HL-60 (cell line): ENCODE measurements around the gene ATP2B3.

Experiments used
- DNase-seq, 2 experiments: peaks; one replicate each; pipeline ENCODE4 v3.0.0-alpha.2; 2010 to 2020; ENCODE audit warnings: low read depth in 1 of 2, low spot score in 1 of 2
- H3K27ac ChIP-seq: fragments of 250-450 bp; sonication (Bioruptor Pico); replicated peaks from 2 replicates; pipeline ENCODE4 v1.5.1; 2020; ENCODE audit warnings: mild to moderate bottlenecking, moderate library complexity
- H3K27me3 ChIP-seq: fragments of 250-450 bp; sonication (Bioruptor Pico); 2 replicates; pipeline ENCODE4 v1.5.1; 2021; ENCODE audit warnings: mild to moderate bottlenecking, moderate library complexity; ENCODE audit not compliant: insufficient read depth, poor library complexity, severe bottlenecking
- H3K4me3 ChIP-seq: replicated peaks from 2 replicates; pipeline ENCODE4 v1.5.1; 2011; ENCODE audit warnings: mild to moderate bottlenecking, control low read depth, low read length; ENCODE audit not compliant: insufficient read depth
- GABPA ChIP-seq: IDR thresholded peaks from 2 replicates; pipeline ENCODE4 v1.6.1; 2012; ENCODE audit warnings: low read depth
- POLR2AphosphoS5 ChIP-seq: IDR thresholded peaks from 2 replicates; pipeline ENCODE4 v1.6.1; 2012; ENCODE audit warnings: low read depth
- SPI1 ChIP-seq: IDR thresholded peaks from 2 replicates; pipeline ENCODE4 v1.6.1; 2012; ENCODE audit warnings: low read depth, mild to moderate bottlenecking, borderline replicate concordance
- TF ChIP-seq, protein P1 (sequence below): IDR thresholded peaks from 2 replicates; pipeline ENCODE4 v1.6.1; 2012; ENCODE audit warnings: low read depth; ENCODE audit not compliant: insufficient replicate concordance
- TF ChIP-seq, protein P2 (sequence below): IDR thresholded peaks from one replicate; pipeline ENCODE4 v1.5.1; 2011; ENCODE audit warnings: low read length, control low read depth, inconsistent platforms; ENCODE audit not compliant: insufficient read depth

The ATP2B3 gene

DNA sequence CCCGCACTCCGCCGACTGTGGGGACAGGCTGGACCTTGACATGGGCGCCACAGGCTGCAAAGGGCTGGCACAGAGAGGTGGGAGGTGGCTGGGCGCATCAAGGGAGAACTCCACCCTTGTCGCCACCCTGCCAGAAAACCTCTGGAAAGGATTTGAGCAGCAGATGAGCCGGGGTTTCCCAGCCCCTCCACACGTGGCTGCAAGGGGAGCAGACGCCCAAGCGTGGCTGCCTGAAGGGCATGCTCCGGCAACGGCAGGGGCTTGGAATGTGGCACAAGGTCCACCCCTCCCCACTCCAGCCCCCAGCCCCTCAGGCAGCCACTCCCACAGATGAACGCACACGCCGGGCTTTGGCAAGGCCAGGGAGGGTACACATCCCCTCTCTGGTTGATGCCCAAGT, 18.1 kb upstream of the ATP2B3 start:
- TF ChIP-seq, protein P1, sequence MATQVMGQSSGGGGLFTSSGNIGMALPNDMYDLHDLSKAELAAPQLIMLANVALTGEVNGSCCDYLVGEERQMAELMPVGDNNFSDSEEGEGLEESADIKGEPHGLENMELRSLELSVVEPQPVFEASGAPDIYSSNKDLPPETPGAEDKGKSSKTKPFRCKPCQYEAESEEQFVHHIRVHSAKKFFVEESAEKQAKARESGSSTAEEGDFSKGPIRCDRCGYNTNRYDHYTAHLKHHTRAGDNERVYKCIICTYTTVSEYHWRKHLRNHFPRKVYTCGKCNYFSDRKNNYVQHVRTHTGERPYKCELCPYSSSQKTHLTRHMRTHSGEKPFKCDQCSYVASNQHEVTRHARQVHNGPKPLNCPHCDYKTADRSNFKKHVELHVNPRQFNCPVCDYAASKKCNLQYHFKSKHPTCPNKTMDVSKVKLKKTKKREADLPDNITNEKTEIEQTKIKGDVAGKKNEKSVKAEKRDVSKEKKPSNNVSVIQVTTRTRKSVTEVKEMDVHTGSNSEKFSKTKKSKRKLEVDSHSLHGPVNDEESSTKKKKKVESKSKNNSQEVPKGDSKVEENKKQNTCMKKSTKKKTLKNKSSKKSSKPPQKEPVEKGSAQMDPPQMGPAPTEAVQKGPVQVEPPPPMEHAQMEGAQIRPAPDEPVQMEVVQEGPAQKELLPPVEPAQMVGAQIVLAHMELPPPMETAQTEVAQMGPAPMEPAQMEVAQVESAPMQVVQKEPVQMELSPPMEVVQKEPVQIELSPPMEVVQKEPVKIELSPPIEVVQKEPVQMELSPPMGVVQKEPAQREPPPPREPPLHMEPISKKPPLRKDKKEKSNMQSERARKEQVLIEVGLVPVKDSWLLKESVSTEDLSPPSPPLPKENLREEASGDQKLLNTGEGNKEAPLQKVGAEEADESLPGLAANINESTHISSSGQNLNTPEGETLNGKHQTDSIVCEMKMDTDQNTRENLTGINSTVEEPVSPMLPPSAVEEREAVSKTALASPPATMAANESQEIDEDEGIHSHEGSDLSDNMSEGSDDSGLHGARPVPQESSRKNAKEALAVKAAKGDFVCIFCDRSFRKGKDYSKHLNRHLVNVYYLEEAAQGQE = no peak
- TF ChIP-seq, protein P2, sequence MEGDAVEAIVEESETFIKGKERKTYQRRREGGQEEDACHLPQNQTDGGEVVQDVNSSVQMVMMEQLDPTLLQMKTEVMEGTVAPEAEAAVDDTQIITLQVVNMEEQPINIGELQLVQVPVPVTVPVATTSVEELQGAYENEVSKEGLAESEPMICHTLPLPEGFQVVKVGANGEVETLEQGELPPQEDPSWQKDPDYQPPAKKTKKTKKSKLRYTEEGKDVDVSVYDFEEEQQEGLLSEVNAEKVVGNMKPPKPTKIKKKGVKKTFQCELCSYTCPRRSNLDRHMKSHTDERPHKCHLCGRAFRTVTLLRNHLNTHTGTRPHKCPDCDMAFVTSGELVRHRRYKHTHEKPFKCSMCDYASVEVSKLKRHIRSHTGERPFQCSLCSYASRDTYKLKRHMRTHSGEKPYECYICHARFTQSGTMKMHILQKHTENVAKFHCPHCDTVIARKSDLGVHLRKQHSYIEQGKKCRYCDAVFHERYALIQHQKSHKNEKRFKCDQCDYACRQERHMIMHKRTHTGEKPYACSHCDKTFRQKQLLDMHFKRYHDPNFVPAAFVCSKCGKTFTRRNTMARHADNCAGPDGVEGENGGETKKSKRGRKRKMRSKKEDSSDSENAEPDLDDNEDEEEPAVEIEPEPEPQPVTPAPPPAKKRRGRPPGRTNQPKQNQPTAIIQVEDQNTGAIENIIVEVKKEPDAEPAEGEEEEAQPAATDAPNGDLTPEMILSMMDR = no peak
- TF ChIP-seq SPI1 = no peak
- no peak for TF ChIP-seq POLR2AphosphoS5
- TF ChIP-seq GABPA = no peak
- Histone ChIP-seq H3K27me3 (no peaks in the 10 kb centered on the region), H3K4me3 (no peak overlapping the region), H3K27ac (no peak overlapping the region)
- no peak for DNase-seq

DNA sequence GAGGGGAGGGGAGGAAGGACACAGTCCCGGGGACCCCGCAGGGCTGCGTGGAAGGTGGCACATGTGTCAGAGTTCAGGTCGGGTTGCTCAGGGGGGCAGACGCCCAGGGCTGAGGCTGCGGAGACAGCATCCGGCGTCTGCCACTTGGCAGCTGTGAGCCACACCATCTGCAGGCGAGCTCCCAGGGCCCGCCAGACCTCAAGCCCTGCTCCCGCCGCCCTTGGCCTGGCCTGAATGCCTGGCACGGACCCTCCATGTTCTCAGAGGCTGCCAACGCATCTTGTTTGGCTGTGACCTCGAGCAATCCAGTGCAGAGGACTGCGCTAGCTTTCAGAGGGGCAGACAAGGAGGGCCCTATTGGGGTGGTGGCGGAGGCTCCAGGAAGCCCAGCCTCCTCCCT, 17.6 kb upstream of the ATP2B3 start:
- Histone ChIP-seq H3K27me3 (no peaks in the 10 kb centered on the region), H3K4me3 (no peak overlapping the region), H3K27ac (no peak overlapping the region)
- no peak for DNase-seq
- TF ChIP-seq, protein P2 = no peak
- TF ChIP-seq, protein P1 = no peak
- TF ChIP-seq POLR2AphosphoS5 (no peak), GABPA (no peak), SPI1 (no peak)

DNA sequence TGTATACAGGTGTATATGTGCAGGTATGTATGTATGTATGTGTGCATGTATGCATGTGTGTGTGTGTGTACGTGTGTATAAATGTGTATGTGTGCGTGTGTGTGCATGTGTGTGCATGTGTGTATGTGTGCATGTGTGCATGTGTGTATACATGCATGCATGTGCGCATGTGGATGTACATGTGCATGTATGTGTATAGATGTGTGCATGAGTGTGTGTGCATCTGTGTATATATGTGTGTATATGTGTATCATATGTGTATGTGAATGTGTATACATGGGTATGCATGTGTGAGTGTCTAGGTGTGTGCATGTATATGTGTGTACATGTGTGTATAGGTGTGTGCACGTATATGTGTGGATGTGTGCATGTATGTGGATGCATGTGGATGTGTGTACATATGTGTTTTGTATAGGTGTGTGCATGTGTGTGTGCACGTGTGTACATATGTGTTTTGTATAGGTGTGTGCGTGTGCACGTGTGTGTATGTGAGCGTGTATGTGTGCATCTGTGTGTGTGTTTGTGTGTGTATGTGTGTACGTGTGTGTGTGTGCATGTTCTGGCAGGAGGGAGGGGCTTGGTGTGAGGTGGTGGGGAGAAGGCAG, 16.7 kb upstream of the ATP2B3 start:
- TF ChIP-seq, protein P1 = no peak
- TF ChIP-seq SPI1 = no peak
- TF ChIP-seq, protein P2 = no peak
- no peak for TF ChIP-seq POLR2AphosphoS5
- no peak for TF ChIP-seq GABPA
- H3K27ac ChIP-seq = no peak overlapping the region
- DNase-seq = no peak

More for the DNA sequence above, 16.7 kb upstream of the ATP2B3 start:
- H3K27me3 ChIP-seq = no peaks in the 10 kb centered on the region
- no peak overlapping the region for H3K4me3 ChIP-seq
